HCT116 (cell line): ENCODE measurements around the gene ROBO1. TPM values are rescaled to one million over a fixed set of nuclear protein-coding genes. Genes with fewer than 3 reads are reported as not detected.

Experiments
- ATAC-seq: fragments of 200-7000 bp; cut with Tn5 transposase; 2 replicates; pipeline ENCODE4 v1.9.1; 2020; ENCODE audit warnings: mild to moderate bottlenecking, moderate library complexity
- BruUV-seq: library from RNA; stranded (reverse); fragments of 400-500 nt; replicated peaks from 2 replicates; lab custom pipeline; 2021; lab: Mats Ljungman, UMichigan
- CTCF ChIA-PET: fragments of 300-600 bp; sonication (Branson Sonifier 250); formaldehyde crosslinking; loops from one replicate; lab custom pipeline; 2021; ENCODE audit warnings: antibody characterized with exemption; lab: Charles Lee
- POLR2A ChIA-PET: fragments of 300-600, 350-600 bp; sonication (Branson Sonifier 250); formaldehyde crosslinking; loops from one replicate; lab custom pipeline; 2021; ENCODE audit warnings: antibody characterized with exemption; lab: Charles Lee
- RAD21 ChIA-PET, 2 experiments: fragments of 300-600 bp; sonication (Branson Sonifier 250); formaldehyde crosslinking; loops; one replicate each; lab custom pipeline; 2023; ENCODE audit warnings: low total read pairs in 2 of 2; ENCODE audit not compliant: uncharacterized antibody in 2 of 2, unreplicated experiment in 2 of 2, low non-redundant PET in 1 of 2; lab: Charles Lee
- DNase-seq: peaks from one replicate; pipeline ENCODE4 v3.0.0-alpha.2; 2010; ENCODE audit warnings: low read depth, low spot score
- H2AFZ ChIP-seq: fragments of 200-600 bp; shearing (Covaris generic), sonication (generic); 2 replicates; pipeline ENCODE4 v1.6.1; 2017; ENCODE audit warnings: low read depth, mixed run types, mixed read lengths, antibody characterized with exemption, low read length; ENCODE audit not compliant: poor library complexity, severe bottlenecking
- H3K27ac ChIP-seq: 2 replicates; pipeline ENCODE4 v1.5.1; 2012; ENCODE audit warnings: low read depth, low read length
- H3K27me3 ChIP-seq: fragments of 200-600 bp; sonication (generic); 2 replicates; pipeline ENCODE4 v1.6.1; 2016; ENCODE audit warnings: mixed run types, low read length, mixed read lengths; ENCODE audit not compliant: insufficient read depth
- H3K36me3 ChIP-seq, 2 experiments: fragments of 200-500 bp in 1 of 2; fragments of 200-600 bp in 1 of 2; sonication (Bioruptor generic) in 1 of 2; sonication (generic) in 1 of 2; 2 replicates each; pipeline versions ENCODE4 v1.5.1 to v1.6.1; 2014 to 2016; ENCODE audit warnings: low read length in 2 of 2, inconsistent platforms in 1 of 2, mixed read lengths in 1 of 2, mixed run types in 1 of 2; ENCODE audit not compliant: insufficient read depth in 2 of 2, control insufficient read depth in 1 of 2
- H3K4me1 ChIP-seq, 2 experiments: fragments of 200-600 bp in 1 of 2; sonication (generic) in 1 of 2; 2 replicates each; pipeline versions ENCODE4 v1.5.1 to v1.6.1; 2012 to 2017; ENCODE audit warnings: low read length in 2 of 2, inconsistent platforms in 1 of 2, mild to moderate bottlenecking in 1 of 2, mixed read lengths in 1 of 2, mixed run types in 1 of 2, moderate library complexity in 1 of 2; ENCODE audit not compliant: insufficient read depth in 2 of 2, control insufficient read depth in 1 of 2
- H3K4me2 ChIP-seq: fragments of 200-600 bp; sonication (generic); 2 replicates; pipeline ENCODE4 v1.6.1; 2017; ENCODE audit warnings: mixed run types, low read length, mixed read lengths
- H3K4me3 ChIP-seq, 2 experiments: fragments of 200-600 bp in 1 of 2; sonication (generic) in 1 of 2; replicated peaks in 1 of 2; 2 replicates each; pipeline ENCODE4 v1.5.1; 2011 to 2016; ENCODE audit warnings: low read length in 2 of 2, control low read depth in 1 of 2, low read depth in 1 of 2, mild to moderate bottlenecking in 1 of 2, mixed read lengths in 1 of 2, mixed run types in 1 of 2
- H3K79me2 ChIP-seq: fragments of 200-600 bp; sonication (generic); 2 replicates; pipeline ENCODE4 v1.6.1; 2017; ENCODE audit warnings: mild to moderate bottlenecking, mixed run types, low read length, moderate library complexity, mixed read lengths; ENCODE audit not compliant: insufficient read depth
- H3K9ac ChIP-seq: fragments of 200-600 bp; sonication (generic); 2 replicates; pipeline ENCODE4 v1.6.1; 2016; ENCODE audit warnings: low read length, mixed read lengths
- H3K9me2 ChIP-seq: fragments of 200-600 bp; sonication (generic), shearing (Covaris generic); 2 replicates; pipeline ENCODE4 v1.6.1; 2017; ENCODE audit warnings: mixed run types, mild to moderate bottlenecking, moderate library complexity; ENCODE audit not compliant: insufficient read depth
- H3K9me3 ChIP-seq, 2 experiments: fragments of 200-500 bp in 1 of 2; fragments of 200-600 bp in 1 of 2; sonication (Bioruptor generic) in 1 of 2; sonication (generic) in 1 of 2; 2 replicates each; pipeline ENCODE4 v1.6.1; 2014 to 2017; ENCODE audit warnings: low read length in 2 of 2, mixed read lengths in 2 of 2, inconsistent platforms in 1 of 2, low read depth in 1 of 2, mild to moderate bottlenecking in 1 of 2, mixed run types in 1 of 2, moderate library complexity in 1 of 2; ENCODE audit not compliant: control insufficient read depth in 1 of 2, insufficient read depth in 1 of 2
- H4K20me1 ChIP-seq: fragments of 200-600 bp; sonication (generic), shearing (Covaris generic); 2 replicates; pipeline ENCODE4 v1.6.1; 2017; ENCODE audit warnings: mixed run types, mild to moderate bottlenecking, moderate library complexity; ENCODE audit not compliant: insufficient read depth
- EGR1 ChIP-seq: IDR thresholded peaks from 2 replicates; pipeline ENCODE4 v1.6.1; 2012; ENCODE audit warnings: low read depth
- FOSL1 ChIP-seq: IDR thresholded peaks from 2 replicates; pipeline ENCODE4 v1.6.1; 2012; ENCODE audit warnings: low read depth
- POLR2A ChIP-seq: IDR thresholded peaks from 2 replicates; pipeline ENCODE4 v1.7.0; 2011; ENCODE audit warnings: borderline replicate concordance; ENCODE audit not compliant: insufficient read depth, insufficient read length; ENCODE audit errors: extremely low read depth
- POLR2AphosphoS5 ChIP-seq: IDR thresholded peaks from 2 replicates; pipeline ENCODE4 v1.6.1; 2011; ENCODE audit warnings: mild to moderate bottlenecking, low read depth, low read length, moderate library complexity
- RAD21 ChIP-seq: IDR thresholded peaks from 2 replicates; pipeline ENCODE4 v1.6.1; 2012; ENCODE audit warnings: low read depth, mild to moderate bottlenecking
- SP1 ChIP-seq: IDR thresholded peaks from 2 replicates; pipeline ENCODE4 v1.6.1; 2012; ENCODE audit warnings: low read depth
- ZBTB33 ChIP-seq: IDR thresholded peaks from 2 replicates; pipeline ENCODE4 v1.6.1; 2011; ENCODE audit warnings: mild to moderate bottlenecking, low read length, moderate library complexity; ENCODE audit not compliant: insufficient replicate concordance; ENCODE audit errors: extremely low read depth
- ZFX ChIP-seq: fragments of 450-650 bp; IDR thresholded peaks from 2 replicates; pipeline ENCODE4 v1.6.1; 2017
- intact Hi-C: fragments of 100-400 bp; cut with micrococcal nuclease; formaldehyde crosslinking; loops from 2 replicates; pipeline ENCODE4 v1.10.0; 2022
- total RNA-seq: library from RNA; stranded (reverse); gene quantifications from one replicate; pipeline ENCODE4 v1.2.1, GENCODE V29; 2021; ENCODE audit not compliant: unreplicated experiment
- TF ChIP-seq, protein P1 (sequence below): IDR thresholded peaks from 2 replicates; pipeline ENCODE4 v1.6.1; 2012; ENCODE audit warnings: low read depth

ROBO1 gene
- total RNA-seq, 1 experiment from 2014 or later: 0.27 TPM

DNA sequence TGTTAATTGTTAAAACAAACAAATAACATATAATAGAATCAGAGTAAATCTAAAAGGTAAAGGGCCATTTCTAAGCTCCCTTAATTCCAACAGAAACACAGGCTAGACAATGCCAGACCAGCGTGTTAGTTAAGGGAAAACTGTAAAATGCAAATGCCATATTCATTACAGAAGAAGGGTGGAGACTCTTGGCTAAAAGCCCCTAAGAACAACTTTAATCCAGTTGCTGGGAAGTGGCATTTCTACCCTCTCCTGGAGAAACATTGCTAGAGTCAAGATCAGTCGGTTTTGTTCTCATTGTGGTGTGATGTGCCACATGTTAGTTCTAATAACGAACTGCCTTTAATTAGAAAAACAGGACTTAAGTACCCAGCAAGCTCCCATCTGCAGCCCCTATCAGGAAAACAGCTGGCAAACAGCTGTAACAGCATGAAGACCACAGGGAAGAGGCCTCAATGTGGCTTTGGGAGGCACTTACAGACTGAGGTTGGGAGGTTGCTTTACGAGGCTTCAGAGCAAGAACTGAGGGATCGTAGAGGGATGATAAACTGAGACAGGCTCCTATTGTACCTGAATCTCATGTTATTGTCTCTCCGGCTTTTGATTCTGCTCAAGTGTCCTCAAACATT is 1134.8 kb downstream of the ROBO1 start:
- no peak for DNase-seq
- BruUV-seq: no TSS peak
- Histone ChIP-seq H3K27ac (no peak overlapping the region), H3K4me2 (no peak overlapping the region), H3K9me3 (peaks cover 0 to 22% of the 10 kb centered on the region in 2 experiments; a peak in 2 of 4 replicates), H3K4me3 (no peak overlapping the region), H3K79me2 (no peaks in the 10 kb centered on the region), H3K36me3 (no peaks in the 10 kb centered on the region; a peak in 1 of 4 replicates), H3K9me2 (no peaks in the 10 kb centered on the region), H3K4me1 (no peaks in the 10 kb centered on the region), H2AFZ (no peak overlapping the region), H4K20me1 (no peaks in the 10 kb centered on the region), H3K9ac (no peak overlapping the region), H3K27me3 (no peaks in the 10 kb centered on the region)
- TF ChIP-seq POLR2AphosphoS5: no peak
- no peak for TF ChIP-seq ZFX
- TF ChIP-seq RAD21: no peak
- TF ChIP-seq, protein P1, sequence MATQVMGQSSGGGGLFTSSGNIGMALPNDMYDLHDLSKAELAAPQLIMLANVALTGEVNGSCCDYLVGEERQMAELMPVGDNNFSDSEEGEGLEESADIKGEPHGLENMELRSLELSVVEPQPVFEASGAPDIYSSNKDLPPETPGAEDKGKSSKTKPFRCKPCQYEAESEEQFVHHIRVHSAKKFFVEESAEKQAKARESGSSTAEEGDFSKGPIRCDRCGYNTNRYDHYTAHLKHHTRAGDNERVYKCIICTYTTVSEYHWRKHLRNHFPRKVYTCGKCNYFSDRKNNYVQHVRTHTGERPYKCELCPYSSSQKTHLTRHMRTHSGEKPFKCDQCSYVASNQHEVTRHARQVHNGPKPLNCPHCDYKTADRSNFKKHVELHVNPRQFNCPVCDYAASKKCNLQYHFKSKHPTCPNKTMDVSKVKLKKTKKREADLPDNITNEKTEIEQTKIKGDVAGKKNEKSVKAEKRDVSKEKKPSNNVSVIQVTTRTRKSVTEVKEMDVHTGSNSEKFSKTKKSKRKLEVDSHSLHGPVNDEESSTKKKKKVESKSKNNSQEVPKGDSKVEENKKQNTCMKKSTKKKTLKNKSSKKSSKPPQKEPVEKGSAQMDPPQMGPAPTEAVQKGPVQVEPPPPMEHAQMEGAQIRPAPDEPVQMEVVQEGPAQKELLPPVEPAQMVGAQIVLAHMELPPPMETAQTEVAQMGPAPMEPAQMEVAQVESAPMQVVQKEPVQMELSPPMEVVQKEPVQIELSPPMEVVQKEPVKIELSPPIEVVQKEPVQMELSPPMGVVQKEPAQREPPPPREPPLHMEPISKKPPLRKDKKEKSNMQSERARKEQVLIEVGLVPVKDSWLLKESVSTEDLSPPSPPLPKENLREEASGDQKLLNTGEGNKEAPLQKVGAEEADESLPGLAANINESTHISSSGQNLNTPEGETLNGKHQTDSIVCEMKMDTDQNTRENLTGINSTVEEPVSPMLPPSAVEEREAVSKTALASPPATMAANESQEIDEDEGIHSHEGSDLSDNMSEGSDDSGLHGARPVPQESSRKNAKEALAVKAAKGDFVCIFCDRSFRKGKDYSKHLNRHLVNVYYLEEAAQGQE: no peak
- TF ChIP-seq SP1: no peak
- RAD21 ChIA-PET: no interaction called here
- POLR2A ChIA-PET: no interaction called here
- ATAC-seq: no peak
- CTCF ChIA-PET: no interaction called here
- intact Hi-C loops: no loop called here

GRCh38 chr3:78629544-78629943 is 1138.3 kb downstream of the ROBO1 start:
- BruUV-seq: no TSS peak
- RAD21 ChIA-PET: no interaction called here
- no peak overlapping the region for H3K27ac ChIP-seq
- TF ChIP-seq EGR1 (no peak), FOSL1 (no peak), ZBTB33 (no peak), POLR2A (no peak), POLR2AphosphoS5 (no peak)
- H3K79me2 ChIP-seq: no peaks in the 10 kb centered on the region
- H3K4me1 ChIP-seq: no peaks in the 10 kb centered on the region
- no peak overlapping the region for H2AFZ ChIP-seq
- peaks cover 0 to 30% of the 10 kb centered on the region in 2 experiments; a peak in 2 of 4 replicates for H3K9me3 ChIP-seq
- DNase-seq: no peak
- no peak overlapping the region for H3K4me3 ChIP-seq
- intact Hi-C loops: no loop called here
- no peaks in the 10 kb centered on the region for H3K27me3 ChIP-seq
- no peaks in the 10 kb centered on the region for H3K36me3 ChIP-seq
- POLR2A ChIA-PET: no interaction called here
- CTCF ChIA-PET: no interaction called here
- no peaks in the 10 kb centered on the region for H4K20me1 ChIP-seq
- ATAC-seq: no peak
- H3K9ac ChIP-seq: no peak overlapping the region
- no peaks in the 10 kb centered on the region for H3K9me2 ChIP-seq
- no peak overlapping the region for H3K4me2 ChIP-seq
